Measurements from ENCODE around the gene RAB36.

The RAB36 gene

GRCh38 chr22:23179381-23180299, 34.4 kb downstream of the RAB36 start:
- Histone ChIP-seq H3K36me3 (ENCODE audit: control insufficient read depth in 2 of 2, insufficient read depth in 2 of 2, low read length in 2 of 2) (peaks cover 0 to 2% of the 10 kb centered on the region in 2 donors), H3K27me3 (ENCODE audit: control insufficient read depth in 1 of 2, insufficient read depth in 2 of 2, low read length in 2 of 2) (no peaks in the 10 kb centered on the region), H3K4me3 (ENCODE audit: low read length in 2 of 2) (peak overlapping the region; percentile 72 to 86), H3K9me3 (ENCODE audit: control insufficient read depth in 2 of 2, low read length in 2 of 2) (no peaks in the 10 kb centered on the region), H3K4me1 (ENCODE audit: control insufficient read depth, insufficient read depth, low read length) (peaks cover 52% of the 10 kb centered on the region), H3K9ac (ENCODE audit: low read length in 2 of 2) (peak overlapping the region; percentile 65 to 80), H3K27ac (ENCODE audit: low read length) (peak overlapping the region; percentile 91)

GRCh38 chr22:23180301-23180892, 35.1 kb downstream of the RAB36 start, which contains the start of gene BCR:
TSS of gene BCR (plus strand) at chr22:23180509. CDS start at chr22:23180961, 452 bp downstream.
- H3K9me3 ChIP-seq (ENCODE audit: control insufficient read depth in 2 of 2, low read length in 2 of 2): no peaks in the 10 kb centered on the region
- H3K27ac ChIP-seq (ENCODE audit: low read length): peak within 1 kb of the TSS; percentile 91
- H3K36me3 ChIP-seq (ENCODE audit: control insufficient read depth in 2 of 2, insufficient read depth in 2 of 2, low read length in 2 of 2): peaks cover 0 to 2% of the 10 kb centered on the region in 2 donors
- peak within 1 kb of the TSS; percentile 65 to 80 for H3K9ac ChIP-seq (ENCODE audit: low read length in 2 of 2)
- peak within 1 kb of the TSS; percentile 72 to 86 for H3K4me3 ChIP-seq (ENCODE audit: low read length in 2 of 2)
- no peaks in the 10 kb centered on the region for H3K27me3 ChIP-seq (ENCODE audit: control insufficient read depth in 1 of 2, insufficient read depth in 2 of 2, low read length in 2 of 2)
- peaks cover 56% of the 10 kb centered on the region for H3K4me1 ChIP-seq (ENCODE audit: control insufficient read depth, insufficient read depth, low read length)

- H3K36me3 ChIP-seq (ENCODE audit: control insufficient read depth in 2 of 2, insufficient read depth in 2 of 2, low read length in 2 of 2): no peaks in the 10 kb centered on the region
- no peaks in the 10 kb centered on the region for H3K9me3 ChIP-seq (ENCODE audit: control insufficient read depth in 2 of 2, low read length in 2 of 2)
- peak overlapping the region; percentile 44 to 66 for H3K9ac ChIP-seq (ENCODE audit: low read length in 2 of 2)
- peak overlapping the region; percentile 70 to 86 for H3K4me3 ChIP-seq (ENCODE audit: low read length in 2 of 2)
- H3K4me1 ChIP-seq (ENCODE audit: control insufficient read depth, insufficient read depth, low read length): peaks cover 56% of the 10 kb centered on the region
- H3K27ac ChIP-seq (ENCODE audit: low read length): peak overlapping the region; percentile 18
- no peaks in the 10 kb centered on the region for H3K27me3 ChIP-seq (ENCODE audit: control insufficient read depth in 1 of 2, insufficient read depth in 2 of 2, low read length in 2 of 2)
These were observed 35.8 kb downstream of the RAB36 start for GRCh38 chr22:23180893-23181720.

- H3K27me3 ChIP-seq (ENCODE audit: control insufficient read depth in 1 of 2, insufficient read depth in 2 of 2, low read length in 2 of 2): no peaks in the 10 kb centered on the region
- no peaks in the 10 kb centered on the region for H3K36me3 ChIP-seq (ENCODE audit: control insufficient read depth in 2 of 2, insufficient read depth in 2 of 2, low read length in 2 of 2)
- no peaks in the 10 kb centered on the region for H3K9me3 ChIP-seq (ENCODE audit: control insufficient read depth in 2 of 2, low read length in 2 of 2)
- peak overlapping the region; percentile 70 to 86 for H3K4me3 ChIP-seq (ENCODE audit: low read length in 2 of 2)
- H3K4me1 ChIP-seq (ENCODE audit: control insufficient read depth, insufficient read depth, low read length): peaks cover 56% of the 10 kb centered on the region
- H3K27ac ChIP-seq (ENCODE audit: low read length): peak overlapping the region; percentile 18
- H3K9ac ChIP-seq (ENCODE audit: low read length in 2 of 2): peak overlapping the region; percentile 44 to 64
These were observed 36.5 kb downstream of the RAB36 start for GRCh38 chr22:23181721-23182308.

GRCh38 chr22:23182309-23183060, 37.2 kb downstream of the RAB36 start:
- Histone ChIP-seq H3K36me3 (ENCODE audit: control insufficient read depth in 2 of 2, insufficient read depth in 2 of 2, low read length in 2 of 2) (no peaks in the 10 kb centered on the region), H3K27ac (ENCODE audit: low read length) (peak overlapping the region; percentile 46), H3K9me3 (ENCODE audit: control insufficient read depth in 2 of 2, low read length in 2 of 2) (no peaks in the 10 kb centered on the region), H3K4me3 (ENCODE audit: low read length in 2 of 2) (peak overlapping the region; percentile 70 to 86), H3K27me3 (ENCODE audit: control insufficient read depth in 1 of 2, insufficient read depth in 2 of 2, low read length in 2 of 2) (no peaks in the 10 kb centered on the region), H3K4me1 (ENCODE audit: control insufficient read depth, insufficient read depth, low read length) (peaks cover 56% of the 10 kb centered on the region), H3K9ac (ENCODE audit: low read length in 2 of 2) (peak overlapping the region; percentile 44 to 64)

GRCh38 chr22:23183061-23183698, 37.9 kb downstream of the RAB36 start:
- Histone ChIP-seq H3K4me3 (ENCODE audit: low read length in 2 of 2) (peak overlapping the region; percentile 70 to 86), H3K27ac (ENCODE audit: low read length) (peak overlapping the region; percentile 46), H3K36me3 (ENCODE audit: control insufficient read depth in 2 of 2, insufficient read depth in 2 of 2, low read length in 2 of 2) (peaks cover 0 to 5% of the 10 kb centered on the region in 2 donors), H3K9ac (ENCODE audit: low read length in 2 of 2) (peak overlapping the region; percentile 44 to 64), H3K9me3 (ENCODE audit: control insufficient read depth in 2 of 2, low read length in 2 of 2) (no peaks in the 10 kb centered on the region), H3K4me1 (ENCODE audit: control insufficient read depth, insufficient read depth, low read length) (peaks cover 59% of the 10 kb centered on the region), H3K27me3 (ENCODE audit: control insufficient read depth in 1 of 2, insufficient read depth in 2 of 2, low read length in 2 of 2) (no peaks in the 10 kb centered on the region)

- Histone ChIP-seq H3K4me1 (ENCODE audit: control insufficient read depth, insufficient read depth, low read length) (peaks cover 48% of the 10 kb centered on the region), H3K27ac (ENCODE audit: low read length) (no peak overlapping the region), H3K36me3 (ENCODE audit: control insufficient read depth in 2 of 2, insufficient read depth in 2 of 2, low read length in 2 of 2) (peaks cover 0 to 5% of the 10 kb centered on the region in 2 donors), H3K9me3 (ENCODE audit: control insufficient read depth in 2 of 2, low read length in 2 of 2) (no peaks in the 10 kb centered on the region), H3K9ac (ENCODE audit: low read length in 2 of 2) (peak overlapping the region in 1 of 2 donors; percentile 44), H3K27me3 (ENCODE audit: control insufficient read depth in 1 of 2, insufficient read depth in 2 of 2, low read length in 2 of 2) (no peaks in the 10 kb centered on the region), H3K4me3 (ENCODE audit: low read length in 2 of 2) (peak overlapping the region; percentile 31 to 86)
These were observed 39.0 kb downstream of the RAB36 start for GRCh38 chr22:23184100-23184763.

GRCh38 chr22:23184764-23185113, 39.5 kb downstream of the RAB36 start:
- H3K27ac ChIP-seq (ENCODE audit: low read length): no peak overlapping the region
- peaks cover 43% of the 10 kb centered on the region for H3K4me1 ChIP-seq (ENCODE audit: control insufficient read depth, insufficient read depth, low read length)
- peak overlapping the region; percentile 31 to 86 for H3K4me3 ChIP-seq (ENCODE audit: low read length in 2 of 2)
- H3K36me3 ChIP-seq (ENCODE audit: control insufficient read depth in 2 of 2, insufficient read depth in 2 of 2, low read length in 2 of 2): peaks cover 0 to 6% of the 10 kb centered on the region in 2 donors
- no peaks in the 10 kb centered on the region for H3K27me3 ChIP-seq (ENCODE audit: control insufficient read depth in 1 of 2, insufficient read depth in 2 of 2, low read length in 2 of 2)
- no peak overlapping the region for H3K9ac ChIP-seq (ENCODE audit: low read length in 2 of 2)
- H3K9me3 ChIP-seq (ENCODE audit: control insufficient read depth in 2 of 2, low read length in 2 of 2): no peaks in the 10 kb centered on the region

GRCh38 chr22:23187211-23187610, 41.9 kb downstream of the RAB36 start:
- Histone ChIP-seq H3K27me3 (ENCODE audit: control insufficient read depth in 1 of 2, insufficient read depth in 2 of 2, low read length in 2 of 2) (no peaks in the 10 kb centered on the region), H3K27ac (ENCODE audit: low read length) (no peak overlapping the region), H3K4me3 (ENCODE audit: low read length in 2 of 2) (no peak overlapping the region), H3K4me1 (ENCODE audit: control insufficient read depth, insufficient read depth, low read length) (peaks cover 32% of the 10 kb centered on the region), H3K36me3 (ENCODE audit: control insufficient read depth in 2 of 2, insufficient read depth in 2 of 2, low read length in 2 of 2) (peaks cover 0 to 12% of the 10 kb centered on the region in 2 donors), H3K9ac (ENCODE audit: low read length in 2 of 2) (no peak overlapping the region), H3K9me3 (ENCODE audit: control insufficient read depth in 2 of 2, low read length in 2 of 2) (no peaks in the 10 kb centered on the region)
